Erythroblast (primary cell): ENCODE measurements around the gene MCF2L.

Source experiments
- DNase-seq, 2 experiments: peaks; one replicate each; lab custom pipeline; 2025; lab: John Stamatoyannopoulos, UW
- GATA1 ChIP-seq: IDR thresholded peaks from 2 replicates; pipeline ENCODE4 v1.6.1; 2011; ENCODE audit warnings: low read depth, mild to moderate bottlenecking, control low read depth, low read length, moderate library complexity
- POLR2A ChIP-seq: IDR thresholded peaks from 2 replicates; pipeline ENCODE4 v1.6.1; 2011; ENCODE audit warnings: mild to moderate bottlenecking, low read length

The MCF2L gene

GRCh38 chr13:113064534-113065405 lies 95.8 kb downstream of the MCF2L start:
- no peak for DNase-seq
- TF ChIP-seq GATA1, result no peak
- no peak for TF ChIP-seq POLR2A

GRCh38 chr13:113065406-113066141 lies 96.6 kb downstream of the MCF2L start:
- TF ChIP-seq GATA1, result no peak
- no peak for TF ChIP-seq POLR2A
- no peak for DNase-seq

DNA sequence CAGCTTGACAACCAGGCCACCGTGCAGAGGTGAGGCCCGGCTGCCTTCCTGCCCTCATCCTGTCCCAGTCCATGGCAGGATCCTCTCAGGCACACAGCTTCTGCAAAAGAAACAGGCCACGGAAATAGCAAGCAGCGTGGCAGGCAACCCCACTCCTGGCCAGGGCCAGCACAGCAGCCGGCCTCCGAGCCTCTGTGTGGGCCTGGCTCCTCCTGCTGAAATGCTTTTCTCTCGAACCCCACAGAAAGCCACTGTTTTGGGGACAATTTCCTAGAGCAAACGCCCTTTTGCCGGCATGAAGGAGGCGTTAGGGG lies 97.1 kb downstream of the MCF2L start:
- TF ChIP-seq POLR2A (no peak), GATA1 (no peak)
- no peak for DNase-seq

GRCh38 chr13:113066746-113067145 lies 97.7 kb downstream of the MCF2L start:
- TF ChIP-seq GATA1, result no peak
- no peak for TF ChIP-seq POLR2A
- no peak for DNase-seq

- no peak for TF ChIP-seq GATA1
- TF ChIP-seq POLR2A, result no peak
- DNase-seq, result no peak
Observed at GRCh38 chr13:113069861-113070805, 101.1 kb downstream of the MCF2L start.

DNA sequence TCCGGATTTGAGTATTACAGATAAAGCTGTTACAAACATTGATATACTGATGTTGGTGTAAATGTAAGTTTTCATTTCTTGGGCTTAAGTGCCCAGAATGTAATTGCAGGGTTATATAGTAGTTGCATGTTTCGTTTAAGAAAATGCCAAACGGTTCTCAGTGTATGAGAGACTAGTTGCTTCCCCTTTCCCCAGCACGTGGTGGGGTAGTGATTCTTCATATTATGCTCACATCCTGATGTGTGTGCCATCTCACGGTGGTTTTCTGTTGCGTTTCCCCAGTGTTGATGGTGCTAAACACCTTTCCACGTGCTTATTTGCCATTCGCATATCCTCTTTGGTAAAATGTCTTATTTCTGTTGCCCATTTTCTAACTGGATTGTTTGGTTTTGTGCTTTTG lies 101.8 kb downstream of the MCF2L start:
- TF ChIP-seq POLR2A (no peak), GATA1 (no peak)
- DNase-seq, result no peak

DNA sequence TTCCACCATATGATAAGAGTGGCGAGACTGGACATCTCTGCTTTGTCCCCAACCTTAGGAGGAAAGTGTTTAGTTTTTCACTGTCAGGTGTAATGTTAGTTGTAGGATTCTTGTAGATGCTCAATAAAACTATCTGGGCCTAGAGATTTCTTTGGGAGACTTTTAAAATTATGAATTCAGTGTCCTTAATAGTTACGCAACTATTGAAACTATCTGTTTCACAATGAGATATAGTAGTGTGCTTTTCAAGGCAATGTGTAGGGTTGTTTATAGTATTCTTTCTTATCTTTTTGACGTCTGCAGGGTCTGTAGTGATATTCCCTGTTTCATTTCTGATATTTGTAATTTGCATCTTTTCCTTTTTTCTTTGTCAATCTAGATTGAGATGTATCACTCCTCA lies 103.4 kb downstream of the MCF2L start:
- DNase-seq, result no peak
- TF ChIP-seq GATA1, result no peak
- TF ChIP-seq POLR2A, result no peak

DNA sequence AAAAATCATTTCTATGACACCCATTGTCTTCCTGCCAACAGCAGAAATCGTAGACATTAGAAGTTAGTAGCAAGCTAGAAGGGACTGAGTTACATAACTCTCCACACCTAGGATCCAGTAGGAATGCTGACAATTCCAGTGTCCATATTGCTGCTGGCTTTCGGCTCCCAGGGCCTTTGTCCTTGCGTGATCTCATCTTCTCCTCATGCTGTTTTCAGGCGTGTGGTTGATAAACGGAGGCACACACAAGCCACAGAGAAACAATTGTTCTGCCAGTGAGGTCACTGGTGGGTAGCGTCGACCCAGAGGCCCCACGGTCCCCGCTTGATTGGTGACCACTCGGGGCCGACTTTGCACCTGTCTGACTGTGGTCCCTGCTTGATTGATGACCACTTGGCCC lies 104.9 kb downstream of the MCF2L start:
- TF ChIP-seq GATA1, result no peak
- no peak for TF ChIP-seq POLR2A
- no peak for DNase-seq

DNA sequence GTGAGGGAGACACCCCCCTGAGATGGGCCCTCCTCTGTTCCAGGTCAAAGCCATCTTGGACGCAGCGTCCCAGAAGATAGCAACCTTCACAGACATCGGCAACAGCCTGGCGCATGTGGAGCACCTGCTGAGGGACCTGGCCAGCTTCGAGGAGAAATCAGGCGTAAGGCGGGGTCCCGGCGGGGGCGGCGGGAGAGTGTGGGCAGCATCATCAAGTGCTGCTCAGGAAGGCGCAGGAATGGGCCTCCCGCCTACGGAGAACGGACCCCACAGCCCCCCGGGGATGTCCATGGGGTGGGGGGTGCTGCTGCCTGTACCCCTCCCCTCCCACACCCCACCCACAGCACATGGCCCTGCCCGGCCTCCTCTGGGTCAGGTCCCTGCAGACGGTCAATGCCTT lies 105.4 kb downstream of the MCF2L start:
- no peak for DNase-seq
- TF ChIP-seq GATA1, result no peak
- TF ChIP-seq POLR2A, result no peak

- no peak for TF ChIP-seq POLR2A
- TF ChIP-seq GATA1, result no peak
Observed at GRCh38 chr13:113074876-113075275, 105.9 kb downstream of the MCF2L start.

GRCh38 chr13:113075711-113076110 lies 106.7 kb downstream of the MCF2L start:
- DNase-seq, result no peak
- TF ChIP-seq POLR2A (no peak), GATA1 (no peak)

More at GRCh38 chr13:113074876-113075275, 105.9 kb downstream of the MCF2L start:
- DNase-seq, result no peak

DNA sequence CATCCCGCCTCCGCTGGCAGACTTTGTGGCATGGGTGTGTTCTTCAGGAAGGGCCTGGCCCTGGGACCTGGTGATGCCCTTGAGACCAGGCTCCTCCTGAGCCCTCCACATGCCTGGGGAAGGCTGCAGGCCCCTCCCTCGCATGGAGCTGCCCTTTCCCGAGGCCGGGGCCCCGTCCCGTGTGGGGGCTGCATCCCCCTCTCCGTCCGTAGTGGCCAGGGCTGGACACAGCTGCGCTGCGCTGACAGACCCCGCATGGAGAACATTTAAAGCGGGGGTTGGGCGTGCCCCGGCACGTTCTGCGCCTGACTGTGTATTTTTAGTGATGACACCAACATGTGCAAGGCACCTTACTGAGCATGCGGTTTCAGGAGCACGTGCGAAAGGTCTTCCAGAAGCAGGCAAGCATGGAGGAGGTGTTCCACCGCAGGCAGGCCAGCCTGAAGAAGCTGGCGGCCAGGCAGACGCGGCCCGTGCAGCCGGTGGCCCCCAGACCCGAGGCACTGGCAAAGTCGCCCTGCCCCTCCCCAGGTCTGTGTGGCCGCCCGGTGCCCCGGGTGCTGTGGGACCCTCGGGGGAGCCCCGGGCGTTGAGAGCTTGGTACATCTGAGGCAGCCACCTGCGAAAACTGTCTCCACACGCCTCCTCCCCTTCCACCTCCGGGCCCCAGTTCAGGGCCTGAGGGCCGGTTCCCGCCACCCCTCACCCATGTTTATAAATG lies 107.8 kb downstream of the MCF2L start:
- TF ChIP-seq POLR2A, result no peak
- no peak for TF ChIP-seq GATA1
- DNase-seq, result no peak

GRCh38 chr13:113077566-113077952 lies 108.5 kb downstream of the MCF2L start:
- DNase-seq, result no peak
- TF ChIP-seq POLR2A (no peak), GATA1 (no peak)
